ENCODE measurements around the gene RPUSD3. TPM values are rescaled to one million over a fixed set of nuclear protein-coding genes. Genes with fewer than 3 reads are reported as not detected.

The RPUSD3 gene
- total and polyA plus RNA-seq, 12 donors = 26.4 to 45.7 (median 30.1) TPM

DNA sequence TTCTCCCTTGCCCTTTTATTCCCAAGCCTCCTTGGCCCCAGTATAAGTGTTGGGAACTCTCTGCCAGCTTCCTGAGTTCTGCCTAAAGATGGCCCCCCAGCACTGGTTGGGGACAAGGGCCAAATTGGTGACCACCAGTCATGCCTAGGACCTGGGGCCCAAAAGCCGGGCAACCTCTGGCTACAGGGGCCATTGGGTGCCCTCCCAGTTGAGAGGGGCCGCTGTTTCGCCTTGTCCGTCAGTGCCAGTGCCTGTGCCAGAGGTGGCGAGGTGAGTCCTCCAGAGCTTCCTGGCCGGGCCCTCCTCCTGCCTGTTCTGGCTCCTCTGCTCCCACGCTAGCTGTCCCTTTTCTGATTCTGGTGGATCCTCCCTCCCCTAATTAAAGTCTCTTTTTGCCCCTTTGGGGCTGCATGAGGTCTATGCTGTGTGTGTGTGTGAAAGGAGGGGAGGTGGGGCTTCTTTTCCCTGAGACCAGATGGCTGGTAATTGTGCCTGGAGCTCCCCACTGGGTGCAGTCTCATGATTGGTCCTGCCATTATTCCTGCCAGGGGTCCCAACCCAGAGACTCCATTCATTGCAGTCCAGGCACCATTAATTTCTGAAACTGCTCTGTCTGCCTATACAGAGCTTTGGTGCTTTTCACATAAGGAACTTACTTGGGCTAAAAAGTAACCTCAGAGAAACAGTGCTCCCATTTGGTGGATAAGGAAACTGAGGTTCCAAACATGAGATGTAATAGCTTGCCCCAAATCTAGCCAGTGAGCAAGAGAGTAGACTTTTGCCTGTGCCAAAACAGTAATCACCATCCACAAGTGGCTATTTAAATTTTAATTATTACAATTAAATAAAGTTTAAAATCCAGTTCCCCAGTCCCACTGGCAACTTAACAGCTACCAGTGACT, 36.9 kb downstream of the RPUSD3 start:
- H3K27me3 ChIP-seq = no peaks in the 10 kb centered on the region
- peaks cover 0 to 71% (median 37%) of the 10 kb centered on the region in 9 donors for H3K36me3 ChIP-seq
- H3K4me1 ChIP-seq = peaks cover 7 to 31% (median 18%) of the 10 kb centered on the region in 9 donors
- DNase-seq = no peak
- ATAC-seq = no peak
- no peak overlapping the region for H3K4me3 ChIP-seq
- no peaks in the 10 kb centered on the region for H3K9me3 ChIP-seq
- H3K27ac ChIP-seq = no peak overlapping the region
- TF ChIP-seq, protein P1, sequence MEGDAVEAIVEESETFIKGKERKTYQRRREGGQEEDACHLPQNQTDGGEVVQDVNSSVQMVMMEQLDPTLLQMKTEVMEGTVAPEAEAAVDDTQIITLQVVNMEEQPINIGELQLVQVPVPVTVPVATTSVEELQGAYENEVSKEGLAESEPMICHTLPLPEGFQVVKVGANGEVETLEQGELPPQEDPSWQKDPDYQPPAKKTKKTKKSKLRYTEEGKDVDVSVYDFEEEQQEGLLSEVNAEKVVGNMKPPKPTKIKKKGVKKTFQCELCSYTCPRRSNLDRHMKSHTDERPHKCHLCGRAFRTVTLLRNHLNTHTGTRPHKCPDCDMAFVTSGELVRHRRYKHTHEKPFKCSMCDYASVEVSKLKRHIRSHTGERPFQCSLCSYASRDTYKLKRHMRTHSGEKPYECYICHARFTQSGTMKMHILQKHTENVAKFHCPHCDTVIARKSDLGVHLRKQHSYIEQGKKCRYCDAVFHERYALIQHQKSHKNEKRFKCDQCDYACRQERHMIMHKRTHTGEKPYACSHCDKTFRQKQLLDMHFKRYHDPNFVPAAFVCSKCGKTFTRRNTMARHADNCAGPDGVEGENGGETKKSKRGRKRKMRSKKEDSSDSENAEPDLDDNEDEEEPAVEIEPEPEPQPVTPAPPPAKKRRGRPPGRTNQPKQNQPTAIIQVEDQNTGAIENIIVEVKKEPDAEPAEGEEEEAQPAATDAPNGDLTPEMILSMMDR (IDR thresholded peaks at IDR 0.05) = no peak
- intact Hi-C loops (cut with DNase I) = no loop called here
- 90 to 91% methylated on average over 7 of the region's 7 CpGs for WGBS, 2 donors

DNA sequence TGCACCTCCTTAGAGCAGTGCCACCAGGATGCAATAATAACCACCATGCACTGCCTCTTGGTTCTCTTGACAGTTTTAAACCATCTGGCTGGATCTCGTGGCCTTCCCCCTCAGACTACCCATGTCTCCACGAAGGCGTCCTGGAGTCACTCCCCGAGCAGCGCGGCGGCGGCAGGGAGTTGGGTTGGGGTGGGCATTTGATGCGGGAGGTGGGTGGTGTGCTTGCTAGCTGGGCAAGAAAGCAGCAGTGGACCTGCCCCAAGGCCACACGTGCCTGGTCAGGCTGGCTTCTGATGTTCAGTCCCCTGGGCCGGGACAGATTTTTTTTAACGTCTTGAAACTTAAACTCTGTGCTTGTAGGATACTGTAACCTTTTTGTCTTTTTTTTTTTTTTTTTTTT, 37.7 kb downstream of the RPUSD3 start:
- no peak overlapping the region for H3K4me3 ChIP-seq
- TF ChIP-seq, protein P1 (IDR thresholded peaks at IDR 0.05) = no peak
- ATAC-seq (no peak), DNase-seq (no peak)
- intact Hi-C loops (cut with DNase I) = no loop called here
- H3K27ac ChIP-seq = no peak overlapping the region
- no peaks in the 10 kb centered on the region for H3K9me3 ChIP-seq
- H3K27me3 ChIP-seq = no peaks in the 10 kb centered on the region
- H3K36me3 ChIP-seq = peaks cover 0 to 71% (median 45%) of the 10 kb centered on the region in 9 donors
- 90 to 91% methylated on average over 12 of the region's 12 CpGs for WGBS, 2 donors
- H3K4me1 ChIP-seq = peaks cover 6 to 26% (median 18%) of the 10 kb centered on the region in 9 donors

DNA sequence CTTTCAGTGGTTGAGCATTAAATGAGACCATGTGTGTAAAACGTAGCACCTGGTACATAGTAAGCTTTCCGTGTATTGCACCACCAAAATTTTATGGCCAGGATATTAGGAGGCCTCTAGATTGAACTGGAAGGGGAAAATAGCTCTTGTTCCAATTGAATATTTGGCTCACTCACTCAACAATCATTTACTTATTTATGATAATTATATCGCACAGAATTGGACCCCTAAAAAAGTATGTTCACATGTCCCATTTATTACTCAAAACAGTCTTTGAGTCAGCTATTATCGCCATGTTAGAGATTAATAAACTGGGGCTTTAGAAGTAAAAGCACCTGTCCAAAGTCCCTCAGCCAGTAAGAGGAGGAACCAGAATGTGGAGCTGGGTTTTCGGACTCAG, 38.8 kb downstream of the RPUSD3 start:
- intact Hi-C loops (cut with DNase I) = no loop called here
- H3K4me3 ChIP-seq = no peak overlapping the region
- ATAC-seq = no peak
- no peaks in the 10 kb centered on the region for H3K9me3 ChIP-seq
- no peaks in the 10 kb centered on the region for H3K27me3 ChIP-seq
- TF ChIP-seq, protein P1 (IDR thresholded peaks at IDR 0.05) = no peak
- H3K4me1 ChIP-seq = peaks cover 0 to 17% (median 8%) of the 10 kb centered on the region in 9 donors
- H3K36me3 ChIP-seq = peaks cover 5 to 83% (median 56%) of the 10 kb centered on the region in 9 donors
- no peak for DNase-seq
- WGBS, 2 donors = 92 to 93% methylated on average over 5 of the region's 5 CpGs
- no peak overlapping the region for H3K27ac ChIP-seq

DNA sequence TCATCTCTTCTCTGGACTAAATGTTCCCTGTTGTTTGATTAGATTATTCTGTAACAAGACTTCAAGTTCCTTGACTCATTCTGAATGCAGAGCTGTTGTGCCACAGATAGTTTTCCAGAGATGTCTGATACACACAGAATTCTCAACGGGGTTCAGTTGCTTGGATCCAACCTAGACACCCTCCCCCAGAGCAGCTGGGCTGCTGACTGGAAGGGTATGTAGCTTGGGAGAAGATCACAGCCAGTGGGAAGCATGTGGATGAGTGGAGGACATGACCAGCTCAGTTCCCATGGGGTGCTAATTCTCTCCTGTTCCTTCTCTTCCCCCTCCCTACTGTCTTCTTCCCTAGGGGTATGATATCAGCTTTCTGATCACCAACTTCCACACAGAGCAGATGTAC, 40.3 kb downstream of the RPUSD3 start:
- peak in 5 of 8 donors; percentile 16 to 63 (median 34) for ATAC-seq
- whole genome bisulfite sequencing, 2 donors = 73 to 74% methylated on average over 1 of the region's 1 CpG
- no peaks in the 10 kb centered on the region for H3K27me3 ChIP-seq

More for the DNA sequence above, 40.3 kb downstream of the RPUSD3 start:
- TF ChIP-seq, protein P1 (IDR thresholded peaks at IDR 0.05) = no peak
- no peak overlapping the region for H3K4me3 ChIP-seq
- intact Hi-C loops (cut with DNase I) = no loop called here
- peak overlapping the region in 9 of 10 donors; percentile 4 to 77 (median 60) for H3K27ac ChIP-seq
- no peaks in the 10 kb centered on the region for H3K9me3 ChIP-seq
- no peak for DNase-seq
- peaks cover 5 to 98% (median 71%) of the 10 kb centered on the region in 9 donors for H3K36me3 ChIP-seq
- peaks cover 0 to 11% (median 3%) of the 10 kb centered on the region in 9 donors for H3K4me1 ChIP-seq
